KMS-11 (cell line): ENCODE measurements around the gene C2orf76.
"Not testable (repeated sequence)": the region's sequence is repeated elsewhere in the genome, so short reads cannot be mapped to it uniquely, and the experiment has no call there.

Experiments
- H2AFZ ChIP-seq: fragments of 200-600 bp; sonication (generic); 2 replicates; pipeline ENCODE4 v1.6.1; 2016; ENCODE audit warnings: antibody characterized with exemption, mixed run types, low read depth
- H3K27ac ChIP-seq: fragments of 200-600 bp; sonication (generic); 2 replicates; pipeline ENCODE4 v1.6.1; 2016; ENCODE audit warnings: mild to moderate bottlenecking, mixed run types
- H3K27me3 ChIP-seq: fragments of 200-600 bp; sonication (generic); 2 replicates; pipeline ENCODE4 v1.6.1; 2017; ENCODE audit warnings: mild to moderate bottlenecking, low read depth, mixed run types, moderate library complexity; ENCODE audit not compliant: insufficient read depth
- H3K36me3 ChIP-seq: fragments of 200-600 bp; sonication (generic); 2 replicates; pipeline ENCODE4 v1.6.1; 2017; ENCODE audit warnings: mild to moderate bottlenecking, mixed run types; ENCODE audit not compliant: insufficient read depth
- H3K4me1 ChIP-seq: fragments of 200-600 bp; sonication (generic); 2 replicates; pipeline ENCODE4 v1.6.1; 2016; ENCODE audit warnings: mild to moderate bottlenecking, low read depth, mixed run types; ENCODE audit not compliant: poor library complexity, severe bottlenecking
- H3K4me2 ChIP-seq: fragments of 200-600 bp; sonication (generic); 2 replicates; pipeline ENCODE4 v1.7.0; 2016; ENCODE audit warnings: mild to moderate bottlenecking, mixed run types
- H3K4me3 ChIP-seq: fragments of 200-600 bp; sonication (generic); IDR thresholded peaks from 2 replicates; pipeline ENCODE4 v1.6.1; 2017; ENCODE audit warnings: low read depth, low read length, mixed read lengths; ENCODE audit not compliant: insufficient read depth
- H3K79me2 ChIP-seq: fragments of 200-600 bp; sonication (generic); 2 replicates; pipeline ENCODE4 v1.6.1; 2016; ENCODE audit warnings: low read depth, mixed run types; ENCODE audit not compliant: insufficient read depth
- H3K9ac ChIP-seq: fragments of 200-600 bp; sonication (generic); 2 replicates; pipeline ENCODE4 v1.6.1; 2016; ENCODE audit warnings: mild to moderate bottlenecking, mixed run types
- H4K20me1 ChIP-seq: fragments of 200-600 bp; sonication (generic); 2 replicates; pipeline ENCODE4 v1.6.1; 2016; ENCODE audit warnings: mild to moderate bottlenecking, mixed run types; ENCODE audit not compliant: insufficient read depth
- TF ChIP-seq, protein P1 (sequence below): fragments of 200-600 bp; sonication (generic); conservative IDR thresholded peaks from 2 replicates; pipeline ENCODE4 v1.6.1; 2017; ENCODE audit warnings: low read depth, mild to moderate bottlenecking, antibody characterized with exemption, low read length, moderate library complexity, mixed read lengths

C2orf76 gene

DNA sequence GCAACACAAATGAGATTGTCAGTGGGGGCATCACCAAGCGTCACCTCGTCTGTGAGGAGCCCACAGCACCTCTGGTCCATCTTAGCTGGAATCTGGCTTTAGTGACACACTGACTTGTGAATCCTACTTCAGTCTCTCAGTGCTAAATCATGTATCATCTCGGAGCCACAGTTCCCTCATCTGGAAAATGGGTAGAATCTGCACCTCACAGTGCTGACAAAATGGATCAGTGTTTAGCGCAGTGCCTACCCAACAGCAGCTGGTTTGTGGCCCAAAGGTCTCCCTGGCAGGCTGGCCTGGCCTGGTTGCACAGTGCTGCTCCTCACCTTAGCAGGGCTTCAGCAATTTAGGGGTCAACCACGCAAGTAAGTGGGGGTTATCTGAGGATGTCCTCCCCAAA lies 10.2 kb upstream of the C2orf76 start:
- TF ChIP-seq, protein P1, sequence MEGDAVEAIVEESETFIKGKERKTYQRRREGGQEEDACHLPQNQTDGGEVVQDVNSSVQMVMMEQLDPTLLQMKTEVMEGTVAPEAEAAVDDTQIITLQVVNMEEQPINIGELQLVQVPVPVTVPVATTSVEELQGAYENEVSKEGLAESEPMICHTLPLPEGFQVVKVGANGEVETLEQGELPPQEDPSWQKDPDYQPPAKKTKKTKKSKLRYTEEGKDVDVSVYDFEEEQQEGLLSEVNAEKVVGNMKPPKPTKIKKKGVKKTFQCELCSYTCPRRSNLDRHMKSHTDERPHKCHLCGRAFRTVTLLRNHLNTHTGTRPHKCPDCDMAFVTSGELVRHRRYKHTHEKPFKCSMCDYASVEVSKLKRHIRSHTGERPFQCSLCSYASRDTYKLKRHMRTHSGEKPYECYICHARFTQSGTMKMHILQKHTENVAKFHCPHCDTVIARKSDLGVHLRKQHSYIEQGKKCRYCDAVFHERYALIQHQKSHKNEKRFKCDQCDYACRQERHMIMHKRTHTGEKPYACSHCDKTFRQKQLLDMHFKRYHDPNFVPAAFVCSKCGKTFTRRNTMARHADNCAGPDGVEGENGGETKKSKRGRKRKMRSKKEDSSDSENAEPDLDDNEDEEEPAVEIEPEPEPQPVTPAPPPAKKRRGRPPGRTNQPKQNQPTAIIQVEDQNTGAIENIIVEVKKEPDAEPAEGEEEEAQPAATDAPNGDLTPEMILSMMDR = no peak
- no peak overlapping the region for H3K4me3 ChIP-seq
- no peaks in the 10 kb centered on the region for H3K27me3 ChIP-seq
- no peaks in the 10 kb centered on the region for H4K20me1 ChIP-seq
- H3K4me2 ChIP-seq = no peak overlapping the region
- H3K36me3 ChIP-seq = no peaks in the 10 kb centered on the region
- no peaks in the 10 kb centered on the region for H3K79me2 ChIP-seq
- H3K4me1 ChIP-seq = no peaks in the 10 kb centered on the region
- H2AFZ ChIP-seq = no peak overlapping the region
- no peak overlapping the region for H3K9ac ChIP-seq
- H3K27ac ChIP-seq = no peak overlapping the region

- H3K79me2 ChIP-seq, H3K9ac ChIP-seq, H2AFZ ChIP-seq, H4K20me1 ChIP-seq, H3K27ac ChIP-seq, H3K4me1 ChIP-seq, H3K4me2 ChIP-seq, H3K36me3 ChIP-seq, H3K27me3 ChIP-seq, H3K4me3 ChIP-seq: not testable (repeated sequence)
Observed at GRCh38 chr2:119376406-119376805, 9.8 kb upstream of the C2orf76 start.

DNA sequence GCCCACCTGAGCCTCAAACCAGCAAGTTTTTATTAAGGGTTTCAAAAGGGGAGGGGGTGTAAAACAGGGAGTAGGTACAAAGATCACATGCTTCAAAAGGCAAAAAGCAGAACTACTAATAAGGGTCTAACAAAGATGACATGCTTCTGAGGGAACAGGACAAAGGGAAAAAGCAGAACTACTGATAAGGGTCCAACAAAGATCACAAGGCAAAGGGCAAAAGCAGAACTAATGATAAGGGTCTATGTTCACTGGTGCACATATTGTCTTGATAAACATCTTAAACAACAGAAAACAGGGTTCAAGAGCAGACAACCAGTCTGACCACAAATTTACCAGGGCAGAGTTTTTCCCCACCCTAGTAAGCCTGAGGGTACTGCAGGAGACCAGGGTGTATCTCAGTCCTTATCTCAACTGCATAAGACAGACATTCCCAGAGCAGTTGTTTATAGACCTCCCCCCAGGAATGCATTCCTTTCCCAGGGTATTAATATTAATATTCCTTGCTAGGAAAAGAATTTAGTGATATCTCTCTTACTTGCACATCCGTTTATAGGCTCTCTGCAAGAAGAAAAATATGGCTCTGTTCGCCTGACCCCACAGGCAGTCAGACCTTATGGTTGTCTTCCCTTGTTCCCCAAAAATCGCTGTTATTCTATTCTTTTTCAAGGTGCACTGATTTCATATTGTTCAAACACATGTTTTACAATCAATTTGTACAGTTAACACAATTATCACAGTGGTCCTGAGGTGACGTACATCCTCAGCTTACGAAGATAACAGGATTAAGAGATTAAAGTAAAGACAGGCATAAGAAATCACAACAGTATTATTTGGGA lies 7.5 kb upstream of the C2orf76 start:
- not testable (repeated sequence) for H3K4me1 ChIP-seq, H3K4me2 ChIP-seq, H2AFZ ChIP-seq, H3K4me3 ChIP-seq, H3K9ac ChIP-seq, H3K27ac ChIP-seq, H3K36me3 ChIP-seq, H3K27me3 ChIP-seq, H3K79me2 ChIP-seq, H4K20me1 ChIP-seq

GRCh38 chr2:119372778-119373568 lies 6.3 kb upstream of the C2orf76 start:
- no peaks in the 10 kb centered on the region for H4K20me1 ChIP-seq
- H2AFZ ChIP-seq = no peak overlapping the region
- H3K36me3 ChIP-seq = 0 out of 2 replicates have a peak, but pooled peaks cover 3% of the 10 kb centered on the region
- H3K4me2 ChIP-seq = no peak overlapping the region
- H3K27ac ChIP-seq = no peak overlapping the region
- TF ChIP-seq, protein P1 = no peak
- no peaks in the 10 kb centered on the region for H3K4me1 ChIP-seq
- H3K79me2 ChIP-seq = peaks cover 5% of the 10 kb centered on the region; the same call in 1 of the 2 replicates
- H3K27me3 ChIP-seq = no peaks in the 10 kb centered on the region
- no peak overlapping the region for H3K4me3 ChIP-seq
- H3K9ac ChIP-seq = no peak overlapping the region

DNA sequence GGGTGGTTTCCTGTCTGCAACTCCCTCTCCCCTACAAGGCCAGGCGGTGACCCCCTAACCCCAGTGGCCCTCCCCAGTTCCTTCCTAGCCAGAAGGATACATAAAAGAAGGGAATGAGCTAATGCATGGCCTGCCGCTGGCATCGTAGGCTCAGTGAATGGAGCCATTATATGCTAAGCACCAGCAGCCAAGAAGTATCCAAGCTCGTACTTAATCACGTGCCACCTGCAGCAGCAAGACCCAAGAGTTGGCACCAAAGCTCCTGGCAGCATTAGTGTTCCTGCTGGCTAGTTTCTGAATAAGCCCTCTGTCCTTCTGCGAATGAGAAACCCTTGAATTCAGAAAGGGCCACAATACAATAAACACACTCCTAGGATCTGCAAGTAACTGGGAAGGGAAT lies 4.5 kb upstream of the C2orf76 start:
- 0 out of 2 replicates have a peak, but pooled peaks cover 3% of the 10 kb centered on the region for H3K36me3 ChIP-seq
- no peaks in the 10 kb centered on the region for H3K4me1 ChIP-seq
- H3K4me2 ChIP-seq = no peak overlapping the region
- H3K27me3 ChIP-seq = no peaks in the 10 kb centered on the region
- H3K79me2 ChIP-seq = peaks cover 14% of the 10 kb centered on the region; the same call in 1 of the 2 replicates
- H3K4me3 ChIP-seq = no peak overlapping the region
- H4K20me1 ChIP-seq = no peaks in the 10 kb centered on the region
- H2AFZ ChIP-seq = no peak overlapping the region
- no peak overlapping the region for H3K27ac ChIP-seq
- no peak overlapping the region for H3K9ac ChIP-seq
- TF ChIP-seq, protein P1 = no peak
